ENCODE data around the gene SLC25A6. TPM values are rescaled to one million over a fixed set of nuclear protein-coding genes. Genes with fewer than 3 reads are reported as not detected.
"Not testable (repeated sequence)": the region's sequence is repeated elsewhere in the genome, so short reads cannot be mapped to it uniquely, and the experiment has no call there.

Gene SLC25A6
- 55.9 TPM for total RNA-seq

DNA sequence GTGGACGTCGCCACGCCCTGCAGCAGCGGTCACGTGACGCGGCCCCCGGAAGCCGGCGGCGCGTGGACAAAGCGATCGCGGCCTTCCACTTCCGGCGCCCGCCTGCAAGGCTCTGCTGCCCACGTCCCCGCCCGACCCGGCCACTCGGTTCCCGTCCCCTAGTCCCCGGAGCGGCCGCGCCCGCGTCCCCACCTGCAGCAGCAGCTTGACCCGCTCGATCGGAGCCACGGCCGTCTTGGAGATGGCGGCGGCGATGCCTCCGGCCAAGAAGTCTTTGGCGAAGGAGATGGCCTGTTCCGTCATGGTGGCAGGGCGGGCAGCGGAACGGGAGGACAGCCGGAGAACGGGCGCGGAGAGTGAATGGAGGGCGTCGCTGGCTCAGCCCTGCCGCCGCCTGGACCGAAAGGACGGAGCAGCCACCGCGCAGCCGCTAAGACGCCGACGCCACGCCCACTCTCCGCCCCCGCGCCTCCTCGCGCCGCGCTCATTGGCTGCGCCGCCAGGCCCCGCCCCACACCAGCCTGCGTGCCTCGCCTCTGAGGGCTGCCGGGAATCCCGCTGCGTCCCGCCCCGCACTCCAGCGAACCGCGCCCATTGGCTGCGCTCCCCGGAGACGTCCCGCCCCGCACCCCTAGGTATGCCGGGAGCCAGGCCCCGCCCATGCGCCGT lies at the start of gene SLC25A6:
SLC25A6 (minus strand) TSS at position 407 of the 669 bp plus-strand sequence; CDS start at position 303, 104 bp downstream.
- DNase-seq (ENCODE audit: low spot score), result peak; percentile 100
- ATAC-seq, result peak; percentile 90

DNA sequence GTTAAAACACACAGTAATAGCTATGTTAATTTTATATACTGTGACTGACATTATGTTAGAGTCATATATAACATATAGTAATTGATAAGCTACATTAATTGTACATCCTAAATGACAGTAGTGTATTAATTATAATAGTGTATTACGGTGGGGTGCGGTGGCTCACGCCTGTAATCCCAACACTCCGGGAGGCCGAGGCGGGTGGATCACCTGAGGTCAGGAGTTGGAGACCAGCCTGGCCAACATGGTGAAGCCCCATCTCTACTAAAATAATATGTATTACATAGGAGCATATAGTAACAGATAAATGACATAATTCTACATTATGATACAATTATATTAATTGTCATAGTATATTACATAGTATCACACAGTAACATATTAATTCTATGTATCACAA lies 48.6 kb upstream of the SLC25A6 start:
- ATAC-seq (no peak), DNase-seq (ENCODE audit: low spot score) (peak; percentile 19)

DNA sequence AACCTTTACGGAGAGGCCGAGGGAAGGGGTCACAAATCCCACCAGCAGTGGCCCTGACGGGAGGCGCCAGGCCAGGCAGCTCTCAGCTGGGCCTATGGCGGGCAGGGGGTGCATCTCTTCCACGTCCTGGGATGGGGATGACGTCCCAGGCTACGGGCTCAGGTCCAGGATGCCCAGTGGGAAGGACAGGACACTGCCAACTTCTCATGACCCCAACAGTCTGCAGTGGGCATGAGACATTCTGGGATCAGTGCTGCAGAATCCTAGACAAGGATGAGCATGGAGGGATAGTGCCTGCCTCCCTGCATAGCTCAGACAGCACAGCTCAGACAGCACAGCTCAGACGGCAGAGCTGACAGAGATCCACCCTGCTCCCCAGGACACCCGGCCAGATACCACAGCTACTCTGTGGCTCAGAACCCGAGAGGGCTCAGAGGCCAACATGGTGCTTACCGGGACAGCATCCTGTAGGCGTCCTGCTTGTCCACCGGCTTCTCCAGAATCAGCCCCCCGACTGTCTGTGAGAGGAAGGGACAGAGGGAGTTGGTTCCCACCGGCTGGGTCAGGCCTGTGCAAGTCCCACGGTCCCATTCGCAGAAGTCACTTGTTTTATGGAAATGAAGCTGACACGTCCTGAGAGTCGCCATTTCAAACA lies 43.5 kb upstream of the SLC25A6 start:
- DNase-seq (ENCODE audit: low spot score), result no peak
- no peak for ATAC-seq

DNA sequence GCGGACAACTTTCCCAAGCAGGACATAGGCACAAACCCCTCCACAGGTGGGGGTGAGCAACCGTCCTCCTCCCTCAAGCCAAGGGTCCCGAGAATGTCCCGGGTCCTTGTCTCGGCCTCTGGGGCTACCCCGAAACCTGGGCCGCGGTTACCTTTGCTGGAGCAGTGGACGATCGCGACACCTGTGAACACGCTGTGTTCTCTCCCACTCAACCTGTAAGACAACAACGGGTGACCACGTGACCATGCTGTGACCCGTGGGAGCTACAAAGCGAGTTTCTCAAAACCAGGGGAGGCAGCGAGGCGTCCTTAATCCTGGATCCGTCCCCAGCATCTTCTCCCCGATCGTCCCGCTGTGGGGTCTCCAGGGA lies 42.9 kb upstream of the SLC25A6 start:
- ATAC-seq (no peak), DNase-seq (ENCODE audit: low spot score) (no peak)

GRCh38 chrX:1433646-1434357 lies 41.9 kb upstream of the SLC25A6 start:
- no peak for DNase-seq (ENCODE audit: low spot score)
- ATAC-seq, result no peak

- no peak for ATAC-seq
- no peak for DNase-seq (ENCODE audit: low spot score)
These were observed 38.5 kb upstream of the SLC25A6 start for GRCh38 chrX:1430451-1430850.

DNA sequence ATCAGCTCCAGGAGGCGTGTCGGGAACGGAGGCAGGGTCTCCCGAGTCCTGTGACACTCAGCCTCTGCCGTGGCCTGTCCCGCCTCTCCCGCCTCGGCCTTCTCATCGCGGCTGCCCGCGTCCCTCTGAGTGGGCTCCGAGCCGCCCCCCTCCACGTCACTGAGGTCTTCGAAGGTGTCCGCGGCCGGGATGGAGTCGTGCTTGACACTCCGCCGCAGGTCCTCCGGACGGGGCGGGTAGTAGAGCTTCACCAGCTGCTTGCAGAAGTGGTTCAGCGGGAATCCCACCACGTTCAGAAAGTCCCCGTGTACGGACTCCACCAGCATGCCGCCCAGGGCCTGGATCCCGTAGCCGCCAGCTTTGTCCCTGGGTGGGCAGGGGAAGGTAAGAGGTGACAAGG lies 35.8 kb upstream of the SLC25A6 start:
- DNase-seq (ENCODE audit: low spot score) (no peak), ATAC-seq (no peak)

- not testable (repeated sequence) for ATAC-seq; DNase-seq (ENCODE audit: low spot score)
These were observed 34.4 kb upstream of the SLC25A6 start for GRCh38 chrX:1426321-1426720.

- no peak for ATAC-seq
- DNase-seq (ENCODE audit: low spot score), result no peak
These were observed 33.5 kb upstream of the SLC25A6 start for GRCh38 chrX:1425381-1425780.

- DNase-seq (ENCODE audit: low spot score) (no peak), ATAC-seq (no peak)
These were observed 32.4 kb upstream of the SLC25A6 start for GRCh38 chrX:1424147-1424851.

DNA sequence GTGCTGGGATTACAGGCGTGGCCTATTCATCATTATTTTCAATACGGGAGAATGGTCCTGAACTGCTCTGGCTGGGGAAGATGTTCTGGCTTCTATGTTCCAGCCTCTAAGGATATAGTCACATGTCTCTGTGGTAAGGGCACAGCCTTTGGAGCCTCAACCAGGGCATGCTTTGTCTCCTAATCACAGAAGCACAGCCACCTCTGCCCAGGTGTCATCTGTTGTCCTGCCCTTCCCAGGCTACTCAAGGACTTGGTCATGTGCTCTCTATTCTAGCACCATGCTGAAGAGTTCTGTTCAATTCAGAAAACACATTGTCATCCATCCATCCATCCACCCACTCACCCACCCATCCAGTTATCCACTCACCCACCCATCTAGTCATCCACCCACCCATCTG lies 31.3 kb upstream of the SLC25A6 start:
- no peak for ATAC-seq
- DNase-seq (ENCODE audit: low spot score), result no peak

GRCh38 chrX:1422135-1422465 lies 30.2 kb upstream of the SLC25A6 start:
- ATAC-seq (no peak), DNase-seq (ENCODE audit: low spot score) (no peak)

- DNase-seq (ENCODE audit: low spot score), result no peak
- ATAC-seq, result no peak
These were observed 29.7 kb upstream of the SLC25A6 start for GRCh38 chrX:1421433-1422134.

- DNase-seq (ENCODE audit: low spot score), result no peak
- peak; percentile 8 for ATAC-seq
These were observed 28.5 kb upstream of the SLC25A6 start for GRCh38 chrX:1420371-1420770.

DNA sequence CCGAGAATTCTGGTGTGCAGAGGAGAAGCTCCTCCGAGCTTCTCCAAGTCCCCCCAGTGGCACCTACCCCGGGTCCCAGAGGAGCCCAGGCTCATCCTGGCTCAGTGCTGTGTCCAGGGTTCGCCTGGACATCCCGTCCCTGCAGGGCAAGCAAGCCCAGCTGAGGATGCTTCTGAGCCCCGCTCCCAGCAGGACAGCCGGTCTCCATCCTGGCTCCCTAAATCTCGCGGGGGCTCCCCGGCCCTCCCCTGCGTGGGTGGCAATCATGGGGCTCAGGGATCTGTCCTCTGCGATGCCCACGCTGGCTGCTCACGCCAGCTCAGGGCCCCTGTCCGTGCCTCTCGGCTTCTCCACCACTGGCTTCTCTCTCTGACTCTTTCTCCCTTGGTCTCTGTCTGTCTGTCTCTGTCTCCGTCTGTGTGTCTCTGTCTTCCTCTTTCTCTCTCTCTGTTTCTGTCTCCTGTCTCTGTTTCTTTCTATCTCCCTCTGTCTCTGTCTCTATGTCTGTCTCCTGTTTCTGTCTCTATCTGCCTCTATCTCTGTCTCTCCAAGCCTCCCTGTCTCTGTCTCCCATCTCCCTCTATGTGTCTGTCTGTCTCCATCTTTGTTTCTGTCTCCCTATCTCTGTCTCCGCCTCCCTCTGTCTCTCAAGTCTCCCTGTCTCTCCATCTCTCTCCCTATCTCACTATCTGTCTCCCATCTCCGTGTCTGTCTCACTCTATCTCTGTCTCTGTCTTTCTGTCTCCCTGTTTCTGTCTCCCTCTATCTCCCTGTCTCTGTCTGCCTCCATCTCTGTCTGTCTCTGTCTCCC lies 27.8 kb upstream of the SLC25A6 start:
- no peak for DNase-seq (ENCODE audit: low spot score)
- peak; percentile 8 for ATAC-seq

GRCh38 chrX:1418901-1419544 lies 27.1 kb upstream of the SLC25A6 start:
- DNase-seq (ENCODE audit: low spot score), result no peak
- ATAC-seq, result peak; percentile 9

DNA sequence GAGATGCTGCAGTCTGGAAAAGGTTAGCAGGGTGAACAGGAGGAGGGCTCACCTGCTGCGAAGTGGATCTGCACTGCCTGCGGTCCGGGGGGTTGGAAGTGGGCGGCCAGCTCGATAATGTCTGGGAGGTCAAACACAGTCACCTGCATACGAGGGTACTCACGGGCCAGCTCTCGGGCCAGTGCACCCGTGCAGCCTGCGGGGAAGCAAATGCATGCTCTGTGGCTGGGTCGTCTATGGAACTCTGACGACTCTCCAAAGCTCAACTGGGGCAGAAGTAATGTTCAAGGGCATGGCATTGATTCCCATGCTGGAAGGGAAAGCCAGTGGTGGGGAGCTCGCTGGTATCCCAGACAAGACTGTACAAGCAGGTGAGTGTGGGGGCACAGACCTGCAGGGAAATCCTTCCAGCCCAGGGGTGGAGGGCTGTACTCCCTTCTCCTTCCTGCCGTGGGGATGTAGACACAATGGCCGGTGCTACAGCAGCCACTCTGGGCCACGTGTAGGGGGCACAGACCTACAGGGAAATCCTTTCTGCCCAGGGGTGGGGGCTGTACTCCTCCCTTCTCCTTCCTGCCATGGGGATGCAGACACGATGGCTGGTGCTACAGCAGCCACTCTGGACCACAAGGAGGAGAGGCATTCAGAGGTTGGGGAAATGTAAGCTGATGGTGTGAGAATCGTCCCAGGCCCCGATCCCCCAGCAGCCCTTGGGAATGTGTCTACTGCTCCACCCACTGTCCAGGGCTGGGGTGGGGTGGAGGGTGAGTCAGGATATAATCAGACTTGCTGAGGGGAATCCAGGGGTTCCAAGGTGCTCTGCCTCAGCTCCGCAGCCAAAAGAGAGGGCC lies 26.2 kb upstream of the SLC25A6 start:
- no peak for DNase-seq (ENCODE audit: low spot score)
- no peak for ATAC-seq

GRCh38 chrX:1416965-1417760 lies 25.2 kb upstream of the SLC25A6 start:
- no peak for ATAC-seq
- no peak for DNase-seq (ENCODE audit: low spot score)

Measured in left lobe of liver (tissue), 2 donors.